GM21825 (cell line): ENCODE results near the gene AGAP6.
A peak's percentile ranks its signal among the peaks of the same experiment; 100 is the strongest.
"Not testable (repeated sequence)": the region's sequence is repeated elsewhere in the genome, so short reads cannot be mapped to it uniquely, and the experiment has no call there.

Experiments
- ATAC-seq: cut with Tn5 transposase; IDR thresholded peaks from one replicate; pipeline ENCODE4 v1.9.1; 2021; ENCODE audit warnings: mild to moderate bottlenecking, moderate library complexity; ENCODE audit not compliant: unreplicated experiment

Gene AGAP6

DNA sequence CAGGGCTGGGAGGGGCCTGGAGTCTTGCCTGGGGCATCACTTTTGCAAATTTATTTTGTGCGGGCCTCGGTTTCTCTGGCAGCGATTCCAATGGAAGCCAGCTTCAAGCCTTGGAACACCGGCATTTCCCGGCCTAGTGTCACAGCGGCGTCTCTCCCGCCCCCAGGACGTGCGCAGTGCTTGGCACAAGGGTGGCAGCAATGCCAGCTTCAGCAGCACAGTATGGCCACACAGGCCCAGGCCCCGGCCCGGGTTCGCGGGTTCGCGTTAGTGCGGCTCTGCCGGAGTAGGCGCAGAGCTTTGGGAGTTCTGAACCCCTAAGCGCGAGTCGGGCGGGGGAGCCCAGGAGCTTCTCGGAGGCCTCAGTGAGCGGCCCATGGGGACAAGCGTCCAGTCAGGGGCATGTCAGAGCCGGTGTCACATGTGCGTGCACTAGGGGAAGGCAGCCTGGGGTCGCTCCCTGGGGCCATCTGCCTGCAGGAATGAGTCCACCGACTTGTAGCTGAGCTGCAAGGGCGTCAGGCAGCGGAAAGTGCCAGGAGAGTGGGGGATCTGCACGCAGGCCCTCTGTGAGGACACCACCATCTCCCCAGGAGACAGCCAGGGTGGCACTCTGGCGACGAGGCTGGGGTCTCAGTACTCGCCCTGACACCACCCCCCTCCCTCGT is 36.6 kb downstream of the AGAP6 start:
- ATAC-seq: not testable (repeated sequence)

DNA sequence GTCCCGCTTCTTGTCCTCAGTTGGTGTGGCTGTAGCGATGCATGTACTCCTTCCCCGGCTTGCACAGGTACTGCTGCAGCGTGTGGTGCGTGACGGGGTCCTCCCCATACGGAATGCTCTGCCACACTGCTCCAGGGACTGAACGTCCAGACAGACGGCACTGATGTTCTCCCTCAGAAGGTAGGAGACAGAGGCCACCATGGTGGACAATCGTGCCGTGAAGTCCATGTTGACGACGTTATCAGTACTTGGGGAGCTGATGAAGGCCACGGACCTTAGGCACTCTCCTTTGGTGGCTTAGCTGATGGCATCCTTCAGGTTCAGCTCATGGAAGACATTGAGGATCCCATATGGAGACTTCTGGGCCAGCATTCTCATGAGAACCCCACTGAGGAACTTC is 37.4 kb downstream of the AGAP6 start:
- ATAC-seq: no peak

GRCh38 chr10:50027195-50027594 is 39.0 kb downstream of the AGAP6 start:
- ATAC-seq: no peak

DNA sequence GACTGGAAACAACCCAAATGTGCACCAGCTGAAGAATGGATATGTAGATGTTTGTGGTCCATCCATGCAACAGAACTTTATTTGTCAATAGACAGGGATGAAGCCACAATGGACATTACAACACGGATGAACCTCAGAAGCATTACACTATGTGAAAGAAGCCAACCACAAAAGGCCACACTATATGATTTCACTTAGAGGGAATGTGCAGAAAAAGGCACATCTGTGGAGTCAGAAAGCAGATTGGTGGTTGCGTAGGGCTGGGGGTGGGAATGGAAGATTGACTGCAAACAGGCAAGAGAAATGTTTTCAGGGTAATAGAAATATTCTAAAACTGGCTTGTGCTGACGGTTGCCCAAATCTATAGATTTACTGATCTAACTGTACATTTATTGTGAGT is 45.3 kb downstream of the AGAP6 start:
- no peak for ATAC-seq

- ATAC-seq: not testable (repeated sequence)
These were observed 47.1 kb downstream of the AGAP6 start for GRCh38 chr10:50035337-50035736.

GRCh38 chr10:50044941-50045664 is 56.9 kb downstream of the AGAP6 start:
- ATAC-seq: no peak

DNA sequence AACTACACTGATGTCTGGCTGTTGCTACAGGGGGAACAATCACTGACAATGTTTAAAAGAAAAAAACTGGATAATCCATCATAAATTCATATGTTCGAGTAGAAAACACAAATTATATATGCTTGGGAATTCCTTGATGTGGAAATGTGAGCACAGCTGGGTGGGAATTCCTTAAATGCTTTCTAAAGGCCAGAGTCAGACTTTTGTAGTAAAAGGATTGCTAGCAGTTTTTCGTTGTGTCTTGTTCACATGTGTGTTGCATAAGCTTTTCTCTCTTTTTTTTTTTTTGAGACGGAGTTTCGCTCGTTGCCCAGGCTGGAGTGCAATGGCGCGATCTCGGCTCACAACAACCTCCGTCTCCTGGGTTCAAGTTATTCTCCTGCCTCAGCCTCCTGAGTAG is 58.3 kb downstream of the AGAP6 start:
- not testable (repeated sequence) for ATAC-seq

DNA sequence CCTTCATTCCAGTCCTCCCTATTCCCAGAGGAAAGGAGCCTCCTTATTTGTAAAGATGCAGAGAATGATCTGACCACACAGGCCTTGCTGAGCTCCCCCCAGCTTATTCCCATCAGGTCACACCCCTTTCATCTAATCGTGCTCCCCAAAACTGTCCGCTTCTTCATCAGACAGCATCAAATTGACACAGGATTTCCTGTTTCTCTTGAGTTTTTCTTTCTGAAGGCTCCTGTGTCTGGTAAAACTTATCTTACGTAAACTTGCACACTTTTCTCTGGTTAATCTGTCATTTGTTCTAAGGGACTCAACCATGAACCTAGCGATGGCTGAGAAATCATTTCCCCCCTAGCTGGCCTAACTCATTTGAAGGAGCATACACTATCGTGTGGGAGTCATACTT is 59.4 kb downstream of the AGAP6 start:
- not testable (repeated sequence) for ATAC-seq

- ATAC-seq: peak; percentile 72
These were observed 63.9 kb downstream of the AGAP6 start for GRCh38 chr10:50051995-50052660.

- not testable (repeated sequence) for ATAC-seq
These were observed 64.7 kb downstream of the AGAP6 start for GRCh38 chr10:50052778-50053376.

DNA sequence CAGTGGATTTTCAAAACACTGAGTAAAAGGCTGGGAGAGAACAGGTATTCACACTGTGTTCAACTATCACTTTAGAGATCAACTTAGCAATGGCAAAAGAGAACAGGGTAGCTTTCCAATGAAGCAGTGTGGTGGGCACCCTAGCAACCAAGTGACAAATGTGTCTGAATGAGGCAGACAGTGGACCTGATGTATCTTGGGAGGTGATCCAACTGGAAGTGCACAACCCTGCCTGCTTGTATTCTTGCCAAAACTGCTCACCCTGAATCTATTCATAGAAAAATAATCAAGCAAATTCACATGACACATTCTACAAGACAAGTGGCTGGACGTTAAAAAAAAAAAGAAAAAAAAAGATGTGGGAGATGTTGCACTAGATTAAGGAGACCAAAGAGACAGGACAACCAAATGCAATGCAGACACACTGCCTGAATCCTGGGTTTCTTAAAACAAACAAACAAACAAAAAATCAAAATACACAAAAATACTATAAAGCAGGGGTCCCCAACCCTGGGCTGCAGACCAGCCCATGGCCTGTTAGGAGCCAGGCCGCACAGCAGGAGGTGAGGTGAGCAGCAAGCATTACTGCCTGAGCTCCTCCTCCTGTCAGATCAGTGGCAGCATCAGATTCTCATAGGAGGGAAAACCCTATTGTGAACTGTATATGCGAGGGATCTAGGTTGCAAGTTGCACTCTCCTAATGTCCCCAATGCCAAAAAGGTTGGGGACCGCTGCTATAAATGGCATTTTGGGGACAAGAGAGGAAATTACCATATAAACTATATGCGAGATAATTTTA is 67.5 kb downstream of the AGAP6 start:
- ATAC-seq: not testable (repeated sequence)

- not testable (repeated sequence) for ATAC-seq
These were observed 68.4 kb downstream of the AGAP6 start for GRCh38 chr10:50056654-50057053.

GRCh38 chr10:50058727-50059126 is 70.5 kb downstream of the AGAP6 start:
- not testable (repeated sequence) for ATAC-seq

GRCh38 chr10:50059946-50060345 is 71.7 kb downstream of the AGAP6 start:
- ATAC-seq: not testable (repeated sequence)
